Right lobe of liver (tissue), 4 donors: ENCODE measurements around the gene YIF1A.

Experiments used
- POLR2A ChIP-seq: fragments of 450-650 bp; IDR thresholded peaks from one replicate; pipeline ENCODE4 v1.6.1; 2017; ENCODE audit warnings: antibody characterized with exemption, mild to moderate bottlenecking
- TF ChIP-seq, protein P1 (sequence below), 4 donors: fragments of 200-600 bp in 3 of 4; fragments of 450-650 bp in 1 of 4; IDR thresholded peaks; one replicate each; pipeline versions ENCODE4 v1.5.1 to v1.8.0; 2016 to 2022; ENCODE audit warnings: antibody characterized with exemption in 4 of 4, mild to moderate bottlenecking in 2 of 4
- donor health status: DM: no; HTN: no; CAD: no.
- donor health status: DM: no; HTN: no; CAD: no.
- donor health status: DM: no; HTN: yes; CAD: no.

DNA sequence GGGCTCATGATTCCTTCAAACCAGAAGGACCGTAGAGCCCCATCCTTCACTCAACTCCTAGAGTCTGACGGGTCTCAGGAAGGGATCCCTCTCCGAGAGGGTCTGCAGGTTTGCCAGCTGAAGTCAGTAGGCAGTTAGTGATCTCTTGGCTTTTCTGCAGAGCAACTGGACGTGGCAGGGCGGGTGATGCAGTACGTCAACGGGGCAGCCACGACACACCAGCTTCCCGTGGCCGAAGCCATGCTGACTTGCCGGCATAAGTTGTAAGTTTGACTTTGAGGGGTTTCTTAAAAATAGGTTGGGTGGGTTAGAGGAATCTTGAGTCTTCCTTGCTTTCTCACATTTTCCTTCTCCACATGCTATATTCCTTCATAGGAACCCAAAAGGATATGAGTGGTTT lies 53.8 kb downstream of the YIF1A start:
- TF ChIP-seq, protein P1, sequence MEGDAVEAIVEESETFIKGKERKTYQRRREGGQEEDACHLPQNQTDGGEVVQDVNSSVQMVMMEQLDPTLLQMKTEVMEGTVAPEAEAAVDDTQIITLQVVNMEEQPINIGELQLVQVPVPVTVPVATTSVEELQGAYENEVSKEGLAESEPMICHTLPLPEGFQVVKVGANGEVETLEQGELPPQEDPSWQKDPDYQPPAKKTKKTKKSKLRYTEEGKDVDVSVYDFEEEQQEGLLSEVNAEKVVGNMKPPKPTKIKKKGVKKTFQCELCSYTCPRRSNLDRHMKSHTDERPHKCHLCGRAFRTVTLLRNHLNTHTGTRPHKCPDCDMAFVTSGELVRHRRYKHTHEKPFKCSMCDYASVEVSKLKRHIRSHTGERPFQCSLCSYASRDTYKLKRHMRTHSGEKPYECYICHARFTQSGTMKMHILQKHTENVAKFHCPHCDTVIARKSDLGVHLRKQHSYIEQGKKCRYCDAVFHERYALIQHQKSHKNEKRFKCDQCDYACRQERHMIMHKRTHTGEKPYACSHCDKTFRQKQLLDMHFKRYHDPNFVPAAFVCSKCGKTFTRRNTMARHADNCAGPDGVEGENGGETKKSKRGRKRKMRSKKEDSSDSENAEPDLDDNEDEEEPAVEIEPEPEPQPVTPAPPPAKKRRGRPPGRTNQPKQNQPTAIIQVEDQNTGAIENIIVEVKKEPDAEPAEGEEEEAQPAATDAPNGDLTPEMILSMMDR (IDR thresholded peaks at IDR 0.05), result no peak
- TF ChIP-seq POLR2A, result no peak
